GM12873 (cell line): ENCODE measurements around the gene CDH20.

ENCODE experiments used
- CTCF ChIP-seq: IDR thresholded peaks from 2 replicates; pipeline ENCODE4 v1.5.1; 2012; ENCODE audit warnings: low read depth, mild to moderate bottlenecking, moderate library complexity, low read length, control low read depth; ENCODE audit not compliant: insufficient read depth; ENCODE audit errors: missing control alignments

CDH20 gene

GRCh38 chr18:61545281-61546245 is 212.3 kb downstream of the CDH20 start:
- TF ChIP-seq CTCF, result no peak

- no peak for TF ChIP-seq CTCF
Measured at GRCh38 chr18:61546590-61546989, 213.4 kb downstream of the CDH20 start.

GRCh38 chr18:61549416-61549815 is 216.2 kb downstream of the CDH20 start:
- TF ChIP-seq CTCF, result no peak

- no peak for TF ChIP-seq CTCF
Measured at GRCh38 chr18:61549889-61550288, 216.7 kb downstream of the CDH20 start.

- TF ChIP-seq CTCF, result peak; percentile 79
Measured at GRCh38 chr18:61551586-61551985, 218.4 kb downstream of the CDH20 start.

- TF ChIP-seq CTCF, result no peak
Measured at GRCh38 chr18:61553045-61553659, 219.9 kb downstream of the CDH20 start.

GRCh38 chr18:61554117-61554776 is 221.0 kb downstream of the CDH20 start:
- no peak for TF ChIP-seq CTCF
